A549 (cell line): Measurements from ENCODE around the gene OPA3. TPM values are rescaled to one million over a fixed set of nuclear protein-coding genes. Genes with fewer than 3 reads are reported as not detected.
A peak's percentile ranks its signal among the peaks of the same experiment; 100 is the strongest.

Source experiments
- ATAC-seq, 2 experiments: fragments of 200-7000 bp in 1 of 2; fragments of >200 bp in 1 of 2; cut with Nextera tagmentation in 1 of 2; cut with Tn5 transposase in 1 of 2; 3 replicates each; pipeline versions ENCODE4 v1.8.0 to v1.9.1; 2018 to 2020; ENCODE audit warnings: mild to moderate bottlenecking in 1 of 2, moderate library complexity in 1 of 2
- CTCF ChIA-PET: fragments of 300-600 bp; sonication (Branson Sonifier 250); formaldehyde crosslinking; extraction: SDS; loops from one replicate; lab custom pipeline; 2021; ENCODE audit warnings: antibody characterized with exemption, inconsistent platforms; lab: Yijun Ruan, JAX
- POLR2A ChIA-PET: fragments of 350-600 bp; formaldehyde crosslinking; extraction: SDS; loops from one replicate; lab custom pipeline; 2021; ENCODE audit warnings: antibody characterized with exemption, inconsistent platforms; lab: Yijun Ruan, JAX
- DNase-seq, 2 experiments: peaks; one replicate each; pipeline versions ENCODE4 v3.0.0 to v3.0.0-alpha.2; 2011 to 2016; ENCODE audit warnings: low read depth in 1 of 2, low spot score in 1 of 2
- FAIRE-seq: peaks from 2 replicates; lab custom pipeline; 2011; peaks lifted over from hg19 to GRCh38; lab: Jason Lieb, UNC
- H3K27ac ChIP-seq, 2 experiments: fragments of >200 bp; sonication (Bioruptor Twin); formaldehyde crosslinking; 3 replicates each; pipeline ENCODE4 v1.5.1; 2016 to 2017
- H3K4me1 ChIP-seq: fragments of >200 bp; sonication (Bioruptor Twin); formaldehyde crosslinking; 3 replicates; pipeline ENCODE4 v1.6.1; 2016
- H3K4me2 ChIP-seq: fragments of >200 bp; sonication (Bioruptor Twin); formaldehyde crosslinking; 3 replicates; pipeline ENCODE4 v1.6.1; 2016
- H3K4me3 ChIP-seq: fragments of >200 bp; sonication (Bioruptor Twin); formaldehyde crosslinking; 3 replicates; pipeline ENCODE4 v1.5.1; 2016
- H3K9me3 ChIP-seq: fragments of >200 bp; sonication (Bioruptor Twin); formaldehyde crosslinking; 3 replicates; pipeline ENCODE4 v1.6.1; 2016
- ATOH8 ChIP-seq: fragments of 250-450 bp; sonication (Bioruptor Pico); IDR thresholded peaks from 2 replicates; pipeline ENCODE4 v1.5.0; 2020; ENCODE audit warnings: low read depth, mild to moderate bottlenecking, moderate library complexity
- BCL3 ChIP-seq: fragments of >200 bp; sonication (Bioruptor Twin); formaldehyde crosslinking; IDR thresholded peaks from 3 replicates; pipeline ENCODE4 v1.6.1; 2016
- CBX2 ChIP-seq: fragments of 200-600 bp; sonication (generic); IDR thresholded peaks from 2 replicates; pipeline ENCODE4 v1.6.1; 2016; ENCODE audit warnings: low read depth, mild to moderate bottlenecking, borderline replicate concordance
- CEBPB ChIP-seq, 2 experiments: fragments of >200 bp in 1 of 2; sonication (Bioruptor Twin) in 1 of 2; formaldehyde crosslinking in 1 of 2; IDR thresholded peaks; 2 replicates each; pipeline ENCODE4 v1.6.1; 2012 to 2016
- CHD2 ChIP-seq: fragments of 150-350 bp; IDR thresholded peaks from 2 replicates; pipeline ENCODE4 v1.6.1; 2014; ENCODE audit warnings: low read length; ENCODE audit not compliant: partially characterized antibody
- CHD4 ChIP-seq: fragments of 200-600 bp; sonication (generic); IDR thresholded peaks from 2 replicates; pipeline ENCODE4 v1.6.1; 2016; ENCODE audit warnings: antibody characterized with exemption, mild to moderate bottlenecking, borderline replicate concordance
- EP300 ChIP-seq, 2 experiments: fragments of >200 bp; sonication (Bioruptor Twin); formaldehyde crosslinking; IDR thresholded peaks; 2 replicates in 1 of 2; 3 replicates in 1 of 2; pipeline ENCODE4 v1.6.1; 2016 to 2017
- ESRRA ChIP-seq: fragments of 150-350 bp; IDR thresholded peaks from 2 replicates; pipeline ENCODE4 v1.6.1; 2014; ENCODE audit warnings: mild to moderate bottlenecking, low read length, borderline replicate concordance
- FOSL2 ChIP-seq, 2 experiments: fragments of 450-650 bp in 1 of 2; fragments of >200 bp in 1 of 2; sonication (Bioruptor Twin) in 1 of 2; formaldehyde crosslinking; IDR thresholded peaks; 2 replicates each; pipeline versions ENCODE4 v1.5.0 to v1.6.1; 2016 to 2020; ENCODE audit warnings: mild to moderate bottlenecking in 1 of 2, moderate library complexity in 1 of 2
- GATA3 ChIP-seq: IDR thresholded peaks from 2 replicates; pipeline ENCODE4 v1.6.1; 2012; ENCODE audit warnings: borderline replicate concordance
- HDAC2 ChIP-seq: fragments of 200-600 bp; sonication (generic); IDR thresholded peaks from 2 replicates; pipeline ENCODE4 v1.6.1; 2016
- HES2 ChIP-seq: fragments of >200 bp; sonication (Bioruptor Twin); formaldehyde crosslinking; IDR thresholded peaks from 2 replicates; pipeline ENCODE4 v1.6.1; 2016
- HOXA7 ChIP-seq: fragments of 250-450 bp; sonication (Bioruptor Pico); IDR thresholded peaks from 2 replicates; pipeline ENCODE4 v1.5.0; 2020; ENCODE audit warnings: mild to moderate bottlenecking, moderate library complexity
- HOXB5 ChIP-seq: fragments of 250-450 bp; sonication (Bioruptor Pico); IDR thresholded peaks from 2 replicates; pipeline ENCODE4 v1.5.0; 2020; ENCODE audit warnings: mild to moderate bottlenecking, moderate library complexity
- JUN ChIP-seq, 2 experiments: fragments of >200 bp; sonication (Bioruptor Twin); formaldehyde crosslinking; IDR thresholded peaks; 2 replicates in 1 of 2; 3 replicates in 1 of 2; pipeline ENCODE4 v1.6.1; 2016 to 2017
- JUNB ChIP-seq: fragments of >200 bp; sonication (Bioruptor Twin); formaldehyde crosslinking; IDR thresholded peaks from 2 replicates; pipeline ENCODE4 v1.6.1; 2016
- KDM1A ChIP-seq: fragments of 200-600 bp; sonication (generic); IDR thresholded peaks from 2 replicates; pipeline ENCODE4 v1.6.1; 2016; ENCODE audit warnings: low read depth, mild to moderate bottlenecking
- MYC ChIP-seq: IDR thresholded peaks from 2 replicates; pipeline ENCODE4 v1.6.1; 2012; ENCODE audit warnings: mild to moderate bottlenecking, inconsistent platforms, low read length, improper control_type of control experiment, borderline replicate concordance
- NR3C1 ChIP-seq: fragments of >200 bp; sonication (Bioruptor Twin); formaldehyde crosslinking; IDR thresholded peaks from 3 replicates; pipeline ENCODE4 v1.6.1; 2017
- PHF8 ChIP-seq: fragments of 200-600 bp; sonication (generic); IDR thresholded peaks from 2 replicates; pipeline ENCODE4 v1.6.1; 2016; ENCODE audit warnings: low read depth, mild to moderate bottlenecking, antibody characterized with exemption, moderate library complexity, borderline replicate concordance
- POLR2A ChIP-seq: IDR thresholded peaks from 2 replicates; pipeline ENCODE4 v1.6.1; 2012; ENCODE audit warnings: mild to moderate bottlenecking, low read length
- RAD21 ChIP-seq, 2 experiments: fragments of >200 bp in 1 of 2; sonication (Bioruptor Twin) in 1 of 2; formaldehyde crosslinking in 1 of 2; IDR thresholded peaks in 1 of 2; conservative IDR thresholded peaks in 1 of 2; 2 replicates in 1 of 2; 3 replicates in 1 of 2; pipeline ENCODE4 v1.6.1; 2012 to 2018; ENCODE audit warnings: inconsistent platforms in 1 of 2
- RARB ChIP-seq: fragments of 250-450 bp; sonication (Bioruptor Pico); IDR thresholded peaks from 2 replicates; pipeline ENCODE4 v1.8.0; 2021; ENCODE audit warnings: mild to moderate bottlenecking, moderate library complexity
- SMC3 ChIP-seq: fragments of >200 bp; sonication (Bioruptor Twin); formaldehyde crosslinking; IDR thresholded peaks from 3 replicates; pipeline ENCODE4 v1.6.1; 2018; ENCODE audit warnings: inconsistent platforms
- USF2 ChIP-seq: fragments of 450-650 bp; IDR thresholded peaks from 2 replicates; pipeline ENCODE4 v1.6.1; 2014; ENCODE audit warnings: antibody characterized with exemption
- WGBS: methylation state at CpG from one replicate; pipeline ENCODE4 v1.1.6; 2017; ENCODE audit errors: missing lambda C conversion rate; 5-methylcytosine and 5-hydroxymethylcytosine counted together
- polyA plus RNA-seq, 4 experiments: library from polyadenylated mRNA; depleted of rRNA in 3 of 4; stranded (reverse); fragments of >200 nt; fragmentation: RNase III in 1 of 4; extraction: RNeasy Plus Mini Kit Qiagen cat#74134 plus additional on column Dnase treatment in 1 of 4; gene quantifications; 2 replicates in 3 of 4; 3 replicates in 1 of 4; pipeline ENCODE4 v1.2.3, GENCODE V29; 2011 to 2017
- TF ChIP-seq, protein P1 (sequence below): IDR thresholded peaks from 2 replicates; pipeline ENCODE4 v1.6.1; 2012

OPA3 gene
- polyA plus RNA-seq, 2 of the 4 experiments (the other 2 are of a cell fraction): 15.6 to 21.8 TPM

DNA sequence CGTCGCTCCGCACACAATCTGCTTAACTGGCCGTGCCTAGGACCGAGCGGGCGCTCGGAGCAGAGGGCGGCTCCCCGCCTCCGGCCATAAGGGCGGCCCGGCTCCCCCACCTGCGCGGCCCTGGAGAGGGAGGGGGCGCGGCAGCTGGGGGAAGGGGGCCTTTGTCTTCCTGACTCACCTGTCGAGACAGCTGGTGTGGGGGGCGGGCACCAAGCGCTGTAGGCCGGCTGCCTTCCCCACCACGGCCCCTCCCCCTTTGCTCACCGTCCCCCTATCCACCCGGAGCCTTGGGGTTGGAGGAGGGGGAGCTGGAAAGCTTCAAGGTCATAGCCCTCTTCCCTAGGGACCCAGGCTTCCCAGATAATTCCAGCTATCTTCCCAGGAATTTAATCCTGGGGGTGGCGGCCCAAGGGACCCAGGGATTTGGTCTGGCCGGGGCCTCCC is 76.2 kb downstream of the OPA3 start:
- H3K4me1 ChIP-seq: peaks cover 41% of the 10 kb centered on the region
- FAIRE-seq (no peak), ATAC-seq (peak in 1 of 2 experiments; percentile 13; a peak in 3 of 6 replicates), DNase-seq (peak; percentile 50 to 71)
- peak overlapping the region; percentile 70 for H3K4me3 ChIP-seq
- H3K9me3 ChIP-seq: no peaks in the 10 kb centered on the region
- peak overlapping the region; percentile 99 for H3K4me2 ChIP-seq
- ChIA-PET CTCF (interaction anchor here (0.8 to 1.8 kb wide), 12 partner anchors 11 to 184 kb away, joined by 3 to 11 read pairs (median 4); partner anchors contain the start of gene QPCTL), POLR2A (interaction anchor here (0.9 to 1.8 kb wide), 4 partner anchors 9 to 134 kb away, joined by 3 to 7 read pairs (median 3); partner anchors contain the start of gene RTN2)
- WGBS: 7% methylated on average over 10 of the region's 26 CpGs
- peak overlapping the region; percentile 99 for H3K27ac ChIP-seq
- peak; percentile 41; the same call in 1 of the 2 replicates for TF ChIP-seq ESRRA
- no peak for TF ChIP-seq RARB
- TF ChIP-seq, all 56 proteins: peak for 1

DNA sequence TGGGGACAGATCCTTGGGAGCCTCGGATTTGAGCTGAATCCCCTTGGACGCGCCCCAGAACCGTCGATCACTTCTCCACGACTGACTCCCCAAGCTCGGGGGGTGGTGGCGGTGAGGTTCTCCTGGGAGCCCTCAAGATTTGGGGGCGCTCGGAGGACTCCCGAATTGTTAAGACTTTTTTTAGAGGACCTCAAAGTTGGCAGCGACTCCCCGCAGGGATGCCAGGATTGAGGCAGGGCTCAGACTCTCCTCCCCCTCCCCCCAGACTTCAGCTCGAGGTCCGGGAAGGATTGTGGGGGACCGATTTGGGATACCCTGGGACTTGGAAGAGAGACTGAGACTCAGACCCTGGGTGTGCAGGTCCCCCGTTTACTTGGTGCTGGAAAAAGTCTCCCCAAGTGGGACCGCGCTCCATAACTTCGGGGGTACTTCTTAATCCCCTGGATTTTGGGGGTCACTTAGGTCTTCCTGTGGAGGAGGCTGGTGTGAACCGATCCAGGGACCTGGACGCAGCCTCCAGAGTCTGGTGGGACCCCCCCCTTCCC is 76.7 kb downstream of the OPA3 start:
- TF ChIP-seq POLR2A (no peak), GATA3 (peak; percentile 0; the same call in 1 of the 2 replicates)
- Histone ChIP-seq H3K9me3 (no peaks in the 10 kb centered on the region), H3K4me2 (peak overlapping the region; percentile 99), H3K4me3 (peak overlapping the region; percentile 70), H3K27ac (peak overlapping the region; percentile 99), H3K4me1 (peaks cover 36% of the 10 kb centered on the region)
- POLR2A ChIA-PET: interaction anchor here (0.6 to 1.8 kb wide), 6 partner anchors 9 to 134 kb away, joined by 3 to 7 read pairs (median 3); partner anchors contain the start of gene RTN2
- CTCF ChIA-PET: interaction anchor here (0.8 to 1.8 kb wide), 14 partner anchors 9 to 185 kb away, joined by 3 to 11 read pairs (median 4); partner anchors contain the start of gene QPCTL
- no peak for DNase-seq
- ATAC-seq: no peak
- no peak for FAIRE-seq
- under 1% methylated on average over 21 of the region's 22 CpGs for WGBS

GRCh38 chr19:45506989-45507871 is 77.4 kb downstream of the OPA3 start, which contains the start of gene VASP:
Gene VASP (plus strand): TSS chr19:45507479. CDS start chr19:45507772, 293 bp downstream.
- POLR2A ChIA-PET: interaction anchor here (0.6 to 1.8 kb wide), 5 partner anchors 8 to 135 kb away, joined by 3 to 7 read pairs (median 3); no protein-coding TSS in a partner anchor
- no peaks in the 10 kb centered on the region for H3K9me3 ChIP-seq
- ATAC-seq (peak; percentile 61 to 75), FAIRE-seq (no peak), DNase-seq (peak; percentile 90 to 94)
- TF ChIP-seq HDAC2 (no peak), JUNB (no peak), ESRRA (no peak), ATOH8 (CRISPR knock-in tag) (no peak), HOXA7 (CRISPR knock-in tag) (no peak), MYC (peak; percentile 79), RAD21 (conservative IDR thresholded peaks at IDR 0.05 in 1 of 2, IDR thresholded peaks at IDR 0.05 in 1 of 2) (no peak), CEBPB (IDR thresholded peaks at IDR 0.05) (peak in 1 of 2 experiments; percentile 8; a peak in 1 of 4 replicates), POLR2A (peak; percentile 95), RARB (no peak), HOXB5 (CRISPR knock-in tag) (no peak), GATA3 (peak; percentile 19), JUN (IDR thresholded peaks at IDR 0.05) (peak; percentile 28 to 67; a peak in 2 of 5 replicates), CHD4 (0 out of 2 replicates have a peak, but pooled peaks have one; percentile 57), CHD2 (peak; percentile 54), BCL3 (peak; percentile 92), SMC3 (no peak), HES2 (no peak), USF2 (no peak), NR3C1 (no peak), KDM1A (no peak), PHF8 (peak; percentile 74; the same call in 1 of the 2 replicates), FOSL2 (IDR thresholded peaks at IDR 0.05) (no peak), FOSL2 (CRISPR knock-in tag; IDR thresholded peaks at IDR 0.05) (peak; percentile 37), CBX2 (no peak), EP300 (IDR thresholded peaks at IDR 0.05) (0 out of 5 replicates have a peak, but pooled peaks of 1 of the 2 experiments have one; percentile 28)
- TF ChIP-seq, protein P1, sequence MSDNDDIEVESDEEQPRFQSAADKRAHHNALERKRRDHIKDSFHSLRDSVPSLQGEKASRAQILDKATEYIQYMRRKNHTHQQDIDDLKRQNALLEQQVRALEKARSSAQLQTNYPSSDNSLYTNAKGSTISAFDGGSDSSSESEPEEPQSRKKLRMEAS: peak; percentile 92
- H3K4me3 ChIP-seq: peak within 1 kb of the TSS; percentile 70
- CTCF ChIA-PET: interaction anchor here (0.8 to 1.8 kb wide), 8 partner anchors 9 to 185 kb away, joined by 3 to 11 read pairs (median 4); partner anchors contain the start of gene QPCTL
- H3K4me2 ChIP-seq: peak within 1 kb of the TSS; percentile 99
- H3K4me1 ChIP-seq: peaks cover 32% of the 10 kb centered on the region
- 2% methylated on average over 42 of the region's 65 CpGs for WGBS
- H3K27ac ChIP-seq: peak within 1 kb of the TSS; percentile 99
